SK-N-SH (cell line): ENCODE results near the gene MAN1A1. TPM values are rescaled to one million over a fixed set of nuclear protein-coding genes. Genes with fewer than 3 reads are reported as not detected.

ENCODE experiments used
- CTCF ChIA-PET: fragments of 300-600, 350-600 bp; formaldehyde crosslinking; extraction: SDS; loops from one replicate; lab custom pipeline; 2021; lab: Yijun Ruan, JAX
- POLR2A ChIA-PET: fragments of 350-600 bp; sonication (Branson Sonifier 250); formaldehyde crosslinking; extraction: SDS; loops from one replicate; lab custom pipeline; 2020; ENCODE audit warnings: antibody characterized with exemption, inconsistent platforms; lab: Yijun Ruan, JAX
- DNase-seq: peaks from one replicate; pipeline ENCODE4 v3.0.0; 2012
- H2AFZ ChIP-seq: fragments of 200-600 bp; sonication (generic); 2 replicates; pipeline ENCODE4 v1.8.1; 2016; ENCODE audit warnings: antibody characterized with exemption, mild to moderate bottlenecking, low read depth
- H3F3A ChIP-seq: fragments of 200-600 bp; sonication (generic); replicated peaks from 2 replicates; pipeline ENCODE3; 2016; ENCODE audit warnings: antibody characterized with exemption, mild to moderate bottlenecking; ENCODE audit not compliant: insufficient read depth
- H3K27ac ChIP-seq, 2 experiments: fragments of 200-500 bp in 1 of 2; fragments of 200-600 bp in 1 of 2; sonication (Bioruptor generic) in 1 of 2; sonication (generic), shearing (Covaris generic) in 1 of 2; 2 replicates each; pipeline versions ENCODE4 v1.5.1 to v1.6.1; 2014 to 2016; ENCODE audit warnings: low read depth in 2 of 2, inconsistent platforms in 1 of 2, low read length in 1 of 2, mild to moderate bottlenecking in 1 of 2, mixed read lengths in 1 of 2
- H3K27me3 ChIP-seq: fragments of 200-600 bp; sonication (generic), shearing (Covaris generic); 2 replicates; pipeline ENCODE4 v1.6.1; 2016; ENCODE audit warnings: mixed run types; ENCODE audit not compliant: insufficient read depth
- H3K36me3 ChIP-seq, 2 experiments: fragments of 200-500 bp in 1 of 2; fragments of 200-600 bp in 1 of 2; sonication (Bioruptor generic) in 1 of 2; sonication (generic) in 1 of 2; replicated peaks in 1 of 2; 2 replicates each; pipeline versions ENCODE3 to v1.5.1; 2014 to 2016; ENCODE audit warnings: low read length in 1 of 2, mild to moderate bottlenecking in 1 of 2; ENCODE audit not compliant: insufficient read depth in 2 of 2, control insufficient read depth in 1 of 2
- H3K4me1 ChIP-seq, 2 experiments: fragments of 200-500 bp in 1 of 2; fragments of 200-600 bp in 1 of 2; sonication (Bioruptor generic) in 1 of 2; sonication (generic), shearing (Covaris generic) in 1 of 2; 2 replicates each; pipeline versions ENCODE4 v1.5.1 to v1.6.1; 2014 to 2016; ENCODE audit warnings: low read depth in 1 of 2, low read length in 1 of 2, mixed run types in 1 of 2; ENCODE audit not compliant: insufficient read depth in 2 of 2, control insufficient read depth in 1 of 2
- H3K4me2 ChIP-seq: fragments of 200-600 bp; sonication (generic), shearing (Covaris generic); 2 replicates; pipeline ENCODE4 v1.6.1; 2017; ENCODE audit warnings: mixed run types
- H3K4me3 ChIP-seq, 2 experiments: fragments of 200-500 bp in 1 of 2; fragments of 200-600 bp in 1 of 2; sonication (Bioruptor generic) in 1 of 2; sonication (generic), shearing (Covaris generic) in 1 of 2; 2 replicates each; pipeline versions ENCODE4 v1.5.1 to v1.8.1; 2014 to 2016; ENCODE audit warnings: low read depth in 2 of 2, inconsistent platforms in 1 of 2, low read length in 1 of 2, mild to moderate bottlenecking in 1 of 2, mixed read lengths in 1 of 2, moderate library complexity in 1 of 2
- H3K79me2 ChIP-seq: fragments of 200-600 bp; sonication (generic); 2 replicates; pipeline ENCODE4 v1.8.1; 2017; ENCODE audit warnings: mild to moderate bottlenecking; ENCODE audit not compliant: insufficient read depth
- H3K9ac ChIP-seq: fragments of 200-600 bp; sonication (generic); 2 replicates; pipeline ENCODE4 v1.6.1; 2017; ENCODE audit warnings: mixed run types
- H3K9me2 ChIP-seq: fragments of 200-600 bp; sonication (generic); 2 replicates; pipeline ENCODE4 v1.6.1; 2017; ENCODE audit warnings: mixed run types
- H3K9me3 ChIP-seq: fragments of 200-600 bp; sonication (generic); 2 replicates; pipeline ENCODE4 v1.6.1; 2017; ENCODE audit warnings: mixed run types, mild to moderate bottlenecking, moderate library complexity
- H4K20me1 ChIP-seq: fragments of 200-600 bp; sonication (generic); 2 replicates; pipeline ENCODE4 v1.6.1; 2017; ENCODE audit warnings: mild to moderate bottlenecking, mixed run types; ENCODE audit not compliant: insufficient read depth
- EZH2phosphoT487 ChIP-seq: fragments of 200-600 bp; sonication (generic); IDR thresholded peaks from 2 replicates; pipeline ENCODE4 v1.6.1; 2017; ENCODE audit warnings: low read depth, mixed run types, mild to moderate bottlenecking, antibody characterized with exemption, moderate library complexity, borderline replicate concordance
- IRF3 ChIP-seq: fragments of 150-350 bp; IDR thresholded peaks from 2 replicates; pipeline ENCODE4 v1.6.1; 2016; ENCODE audit warnings: mild to moderate bottlenecking, low read depth, low read length
- MAX ChIP-seq: IDR thresholded peaks from 2 replicates; pipeline ENCODE4 v1.4.0; 2012; ENCODE audit warnings: low read depth
- MEF2A ChIP-seq: IDR thresholded peaks from 2 replicates; pipeline ENCODE4 v1.4.0; 2012; ENCODE audit warnings: low read depth, borderline replicate concordance
- MXI1 ChIP-seq: IDR thresholded peaks from 2 replicates; pipeline ENCODE4 v1.6.1; 2012; ENCODE audit warnings: mild to moderate bottlenecking, low read depth, low read length, improper control_type of control experiment
- NRF1 ChIP-seq: IDR thresholded peaks from 2 replicates; pipeline ENCODE4 v1.6.1; 2012; ENCODE audit warnings: low read depth, mild to moderate bottlenecking, low read length
- RAD21 ChIP-seq: IDR thresholded peaks from 2 replicates; pipeline ENCODE4 v1.6.1; 2012; ENCODE audit warnings: mild to moderate bottlenecking, low read length
- RXRA ChIP-seq: IDR thresholded peaks from 2 replicates; pipeline ENCODE4 v1.4.0; 2012; ENCODE audit warnings: low read depth, mild to moderate bottlenecking, borderline replicate concordance
- SMC3 ChIP-seq: IDR thresholded peaks from 2 replicates; pipeline ENCODE4 v1.6.1; 2012; ENCODE audit warnings: low read depth, low read length, improper control_type of control experiment
- TAF1 ChIP-seq: IDR thresholded peaks from 2 replicates; pipeline ENCODE4 v1.6.1; 2012; ENCODE audit warnings: low read depth, mild to moderate bottlenecking, low read length, moderate library complexity, borderline replicate concordance
- USF2 ChIP-seq: fragments of 150-350 bp; IDR thresholded peaks from 2 replicates; pipeline ENCODE4 v1.6.1; 2017; ENCODE audit warnings: antibody characterized with exemption, low read length, low read depth, borderline replicate concordance
- WGBS: methylation state at CpG from one replicate; pipeline ENCODE4 v1.1.6; 2017; ENCODE audit warnings: low lambda C conversion rate; 5-methylcytosine and 5-hydroxymethylcytosine counted together
- polyA plus RNA-seq, 3 experiments: library from polyadenylated mRNA; depleted of rRNA; stranded (reverse); fragments of >200 nt; gene quantifications; 2 replicates each; pipeline ENCODE4 v1.2.3, GENCODE V29; 2012
- TF ChIP-seq, protein P1 (sequence below): fragments of 200-600 bp; sonication (generic); IDR thresholded peaks from 2 replicates; pipeline ENCODE4 v1.6.1; 2017; ENCODE audit warnings: antibody characterized with exemption, mild to moderate bottlenecking, moderate library complexity
- TF ChIP-seq, protein P2 (sequence below): IDR thresholded peaks from 2 replicates; pipeline ENCODE4 v1.6.1; 2012; ENCODE audit warnings: mild to moderate bottlenecking, low read depth, low read length, moderate library complexity

Gene MAN1A1
- polyA plus RNA-seq, 1 of the 3 experiments (the other 2 are of a cell fraction), result 28.0 TPM

DNA sequence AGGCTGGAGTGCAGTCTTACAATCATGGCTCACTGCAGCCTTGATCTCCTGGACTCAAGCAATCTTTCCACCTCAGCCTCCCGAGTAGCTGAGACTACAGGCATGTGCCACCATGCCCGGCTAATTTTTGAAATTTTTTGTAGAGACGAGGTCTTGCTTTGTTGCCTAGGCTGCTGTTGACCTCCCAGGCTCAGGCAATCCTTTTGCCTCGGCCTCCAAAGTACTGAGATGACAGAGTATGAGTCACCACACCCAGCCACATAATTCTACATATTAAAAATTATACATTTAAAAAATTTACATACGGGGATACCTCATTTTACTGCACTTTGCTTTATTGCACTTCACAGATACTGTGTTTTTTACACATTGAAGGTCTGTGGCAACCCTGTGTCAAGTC lies 115.1 kb downstream of the MAN1A1 start:
- Histone ChIP-seq H4K20me1 (no peaks in the 10 kb centered on the region), H3K9ac (no peak overlapping the region)

More for the DNA sequence above, 115.1 kb downstream of the MAN1A1 start:
- TF ChIP-seq SMC3, result no peak
- TF ChIP-seq USF2, result no peak
- no peak for TF ChIP-seq MXI1
- TF ChIP-seq RXRA, result no peak
- no peak for TF ChIP-seq MAX
- TF ChIP-seq IRF3, result no peak
- no peak for TF ChIP-seq RAD21
- TF ChIP-seq, protein P1, sequence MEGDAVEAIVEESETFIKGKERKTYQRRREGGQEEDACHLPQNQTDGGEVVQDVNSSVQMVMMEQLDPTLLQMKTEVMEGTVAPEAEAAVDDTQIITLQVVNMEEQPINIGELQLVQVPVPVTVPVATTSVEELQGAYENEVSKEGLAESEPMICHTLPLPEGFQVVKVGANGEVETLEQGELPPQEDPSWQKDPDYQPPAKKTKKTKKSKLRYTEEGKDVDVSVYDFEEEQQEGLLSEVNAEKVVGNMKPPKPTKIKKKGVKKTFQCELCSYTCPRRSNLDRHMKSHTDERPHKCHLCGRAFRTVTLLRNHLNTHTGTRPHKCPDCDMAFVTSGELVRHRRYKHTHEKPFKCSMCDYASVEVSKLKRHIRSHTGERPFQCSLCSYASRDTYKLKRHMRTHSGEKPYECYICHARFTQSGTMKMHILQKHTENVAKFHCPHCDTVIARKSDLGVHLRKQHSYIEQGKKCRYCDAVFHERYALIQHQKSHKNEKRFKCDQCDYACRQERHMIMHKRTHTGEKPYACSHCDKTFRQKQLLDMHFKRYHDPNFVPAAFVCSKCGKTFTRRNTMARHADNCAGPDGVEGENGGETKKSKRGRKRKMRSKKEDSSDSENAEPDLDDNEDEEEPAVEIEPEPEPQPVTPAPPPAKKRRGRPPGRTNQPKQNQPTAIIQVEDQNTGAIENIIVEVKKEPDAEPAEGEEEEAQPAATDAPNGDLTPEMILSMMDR, result no peak
- TF ChIP-seq, protein P2, sequence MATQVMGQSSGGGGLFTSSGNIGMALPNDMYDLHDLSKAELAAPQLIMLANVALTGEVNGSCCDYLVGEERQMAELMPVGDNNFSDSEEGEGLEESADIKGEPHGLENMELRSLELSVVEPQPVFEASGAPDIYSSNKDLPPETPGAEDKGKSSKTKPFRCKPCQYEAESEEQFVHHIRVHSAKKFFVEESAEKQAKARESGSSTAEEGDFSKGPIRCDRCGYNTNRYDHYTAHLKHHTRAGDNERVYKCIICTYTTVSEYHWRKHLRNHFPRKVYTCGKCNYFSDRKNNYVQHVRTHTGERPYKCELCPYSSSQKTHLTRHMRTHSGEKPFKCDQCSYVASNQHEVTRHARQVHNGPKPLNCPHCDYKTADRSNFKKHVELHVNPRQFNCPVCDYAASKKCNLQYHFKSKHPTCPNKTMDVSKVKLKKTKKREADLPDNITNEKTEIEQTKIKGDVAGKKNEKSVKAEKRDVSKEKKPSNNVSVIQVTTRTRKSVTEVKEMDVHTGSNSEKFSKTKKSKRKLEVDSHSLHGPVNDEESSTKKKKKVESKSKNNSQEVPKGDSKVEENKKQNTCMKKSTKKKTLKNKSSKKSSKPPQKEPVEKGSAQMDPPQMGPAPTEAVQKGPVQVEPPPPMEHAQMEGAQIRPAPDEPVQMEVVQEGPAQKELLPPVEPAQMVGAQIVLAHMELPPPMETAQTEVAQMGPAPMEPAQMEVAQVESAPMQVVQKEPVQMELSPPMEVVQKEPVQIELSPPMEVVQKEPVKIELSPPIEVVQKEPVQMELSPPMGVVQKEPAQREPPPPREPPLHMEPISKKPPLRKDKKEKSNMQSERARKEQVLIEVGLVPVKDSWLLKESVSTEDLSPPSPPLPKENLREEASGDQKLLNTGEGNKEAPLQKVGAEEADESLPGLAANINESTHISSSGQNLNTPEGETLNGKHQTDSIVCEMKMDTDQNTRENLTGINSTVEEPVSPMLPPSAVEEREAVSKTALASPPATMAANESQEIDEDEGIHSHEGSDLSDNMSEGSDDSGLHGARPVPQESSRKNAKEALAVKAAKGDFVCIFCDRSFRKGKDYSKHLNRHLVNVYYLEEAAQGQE, result no peak
- no peak for TF ChIP-seq NRF1
- no peak for TF ChIP-seq MEF2A
- TF ChIP-seq EZH2phosphoT487, result no peak
- no peak for TF ChIP-seq TAF1
- WGBS, result 64% methylated on average over 5 of the region's 5 CpGs
- no peaks in the 10 kb centered on the region for H3F3A ChIP-seq
- no peak overlapping the region for H3K4me3 ChIP-seq
- POLR2A ChIA-PET, result no interaction called here
- no peaks in the 10 kb centered on the region; the same call in 1 of the 2 replicates for H3K9me2 ChIP-seq
- no peak overlapping the region for H3K4me2 ChIP-seq
- peaks cover 0 to 10% of the 10 kb centered on the region in 2 experiments for H3K36me3 ChIP-seq
- CTCF ChIA-PET, result interaction anchor here (1.7 kb wide), 1 partner anchor 86 kb away, joined by 3 read pairs; no protein-coding TSS in a partner anchor
- no peak for DNase-seq
- H3K79me2 ChIP-seq, result no peaks in the 10 kb centered on the region
- H3K4me1 ChIP-seq, result no peaks in the 10 kb centered on the region
- no peaks in the 10 kb centered on the region for H3K27me3 ChIP-seq
- H2AFZ ChIP-seq, result no peak overlapping the region
- no peak overlapping the region for H3K27ac ChIP-seq
- H3K9me3 ChIP-seq, result no peaks in the 10 kb centered on the region
